Stimulated activated CD4-positive, alpha-beta T cell treated with anti-CD3 and anti-CD28 coated beads, Interleukin-4, amount 100 ng/mL, for 4 hours (primary cell): ENCODE measurements around the gene KLK5.
"Not testable (repeated sequence)": the region's sequence is repeated elsewhere in the genome, so short reads cannot be mapped to it uniquely, and the experiment has no call there.

Experiments used
- DNase-seq, 2 experiments: peaks; one replicate each; pipeline ENCODE4 v3.0.0-alpha.2; 2020

KLK5 gene

DNA sequence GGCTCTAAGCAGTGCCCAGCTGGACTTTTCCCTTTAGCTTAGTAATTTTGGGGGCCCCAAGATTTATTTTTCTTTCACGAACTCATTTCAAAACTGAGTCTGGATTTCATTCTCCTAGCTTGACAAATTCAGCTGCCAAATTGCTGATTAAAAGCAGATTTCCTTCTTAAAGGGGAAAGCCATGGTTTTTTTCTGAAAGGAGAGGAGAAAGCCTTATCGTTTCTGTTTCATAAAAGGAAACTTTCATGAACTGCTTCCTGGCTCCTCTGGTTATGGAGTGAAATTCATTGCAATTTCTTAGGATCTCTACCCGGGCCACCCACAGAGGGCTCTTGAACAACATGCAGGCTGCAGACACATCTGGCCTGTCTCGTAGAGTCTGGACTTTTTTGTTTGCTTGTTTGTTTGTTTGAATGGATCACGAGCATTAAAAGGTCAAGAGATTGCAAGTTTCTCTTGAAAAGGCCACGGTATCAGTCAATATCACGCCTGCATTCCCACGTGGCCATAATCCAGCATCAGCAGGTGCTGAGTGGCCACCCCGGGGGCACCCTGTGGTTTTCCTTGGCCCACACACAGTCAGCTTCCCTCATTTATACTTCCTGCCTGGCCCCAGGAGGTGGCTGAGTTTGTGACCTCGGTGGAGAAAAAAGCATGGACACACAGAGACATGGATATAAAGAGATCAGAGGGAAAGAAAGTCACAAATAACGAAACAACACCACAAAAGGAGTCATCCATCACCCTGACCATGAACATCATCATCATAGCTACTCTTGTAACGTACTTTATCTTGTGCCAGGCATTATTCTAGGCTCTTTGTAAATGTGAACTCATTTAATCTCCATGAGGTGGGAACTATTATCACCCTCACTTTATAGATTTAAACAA is 31.2 kb downstream of the KLK5 start:
- DNase-seq = no peak

DNA sequence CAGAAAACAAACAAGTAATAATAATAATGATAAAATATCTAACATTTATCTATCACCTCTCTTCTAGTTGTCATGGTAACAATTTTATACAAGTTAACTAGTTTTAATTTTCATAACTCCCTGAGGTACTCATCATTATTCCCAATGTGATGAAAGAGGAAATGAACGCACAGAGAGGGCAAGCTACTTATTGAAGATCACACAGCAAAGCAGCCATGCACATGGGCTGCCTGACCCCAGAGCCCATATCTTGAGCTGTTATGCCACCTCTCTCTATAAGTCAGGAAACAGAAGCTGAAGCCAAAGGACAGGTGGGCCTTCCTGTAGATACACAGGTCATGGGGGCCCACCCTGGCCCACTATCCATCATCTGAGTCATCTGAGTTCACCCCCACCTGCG is 36.8 kb downstream of the KLK5 start:
- DNase-seq = no peak

DNA sequence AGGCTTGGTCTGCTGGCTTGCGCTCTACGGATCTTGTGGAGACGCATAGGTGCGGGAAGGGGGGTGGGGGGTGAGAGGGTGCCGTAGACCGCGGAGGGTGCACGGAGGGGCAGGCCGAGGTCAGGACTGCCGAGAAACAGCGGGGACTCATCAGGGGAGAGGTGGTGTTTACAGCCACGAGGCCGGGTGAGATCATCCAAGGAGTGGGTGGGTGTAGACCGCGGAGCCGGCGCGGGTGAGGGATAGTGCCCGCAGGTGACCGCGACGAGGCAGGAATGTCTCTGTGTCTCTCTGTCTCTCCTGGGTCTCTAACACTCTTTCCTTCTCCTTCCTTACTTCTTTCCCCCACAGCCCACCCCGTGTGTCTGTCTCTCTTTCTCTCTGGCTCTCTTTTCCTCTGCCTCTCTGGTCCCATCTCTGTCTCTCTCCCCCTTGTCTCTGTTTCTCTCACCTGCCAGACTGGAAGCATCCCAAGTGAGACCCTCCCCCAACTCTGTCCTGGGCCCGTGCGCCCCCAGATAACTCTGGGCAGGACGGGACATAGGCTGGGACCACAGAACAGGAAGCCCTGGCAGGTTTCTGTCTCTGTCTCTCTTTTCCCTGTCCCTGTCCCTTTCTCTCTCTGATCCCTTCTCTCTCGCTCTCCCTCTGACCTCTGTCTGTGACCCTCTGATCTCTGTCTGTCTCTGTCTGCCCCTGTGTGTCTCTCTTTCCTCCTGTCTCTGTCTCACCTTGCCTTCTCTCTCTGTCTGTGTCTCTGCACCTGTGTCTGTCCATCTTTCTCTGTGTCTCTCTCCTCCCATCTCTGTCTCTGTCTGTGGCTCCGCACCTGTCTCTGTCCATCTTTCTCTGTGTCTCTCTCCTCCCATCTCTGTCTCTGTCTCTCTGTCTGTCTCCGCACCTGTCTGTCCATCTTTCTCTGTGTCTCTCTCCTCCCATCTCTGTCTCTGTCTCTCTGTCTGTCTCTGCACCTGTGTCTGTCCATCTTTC is 39.8 kb downstream of the KLK5 start:
- DNase-seq = no peak

DNA sequence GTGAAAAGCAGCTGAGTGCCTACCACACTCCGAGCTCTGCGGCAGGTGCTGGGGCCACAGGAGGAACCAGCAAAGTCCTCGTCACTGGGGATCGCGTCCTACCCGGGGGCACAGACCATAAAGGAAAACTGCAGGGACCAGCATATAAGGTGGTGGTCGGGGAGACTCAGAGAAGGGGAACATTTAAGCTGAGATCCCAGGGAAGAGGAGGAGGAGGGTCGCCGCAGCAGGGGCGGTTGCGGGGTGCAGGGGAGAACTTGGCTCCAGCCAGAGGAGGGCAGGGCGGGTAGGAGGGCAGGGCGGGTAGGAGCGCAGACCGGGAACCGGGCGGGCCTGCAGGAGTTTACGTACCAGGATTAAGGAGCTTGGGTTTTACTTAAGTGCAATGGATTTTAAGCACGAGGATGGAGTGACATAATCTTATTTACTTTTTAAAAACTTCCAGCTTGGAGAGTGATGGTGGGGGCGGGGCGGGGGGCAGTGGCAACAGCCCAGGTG is 40.7 kb downstream of the KLK5 start:
- no peak for DNase-seq

DNA sequence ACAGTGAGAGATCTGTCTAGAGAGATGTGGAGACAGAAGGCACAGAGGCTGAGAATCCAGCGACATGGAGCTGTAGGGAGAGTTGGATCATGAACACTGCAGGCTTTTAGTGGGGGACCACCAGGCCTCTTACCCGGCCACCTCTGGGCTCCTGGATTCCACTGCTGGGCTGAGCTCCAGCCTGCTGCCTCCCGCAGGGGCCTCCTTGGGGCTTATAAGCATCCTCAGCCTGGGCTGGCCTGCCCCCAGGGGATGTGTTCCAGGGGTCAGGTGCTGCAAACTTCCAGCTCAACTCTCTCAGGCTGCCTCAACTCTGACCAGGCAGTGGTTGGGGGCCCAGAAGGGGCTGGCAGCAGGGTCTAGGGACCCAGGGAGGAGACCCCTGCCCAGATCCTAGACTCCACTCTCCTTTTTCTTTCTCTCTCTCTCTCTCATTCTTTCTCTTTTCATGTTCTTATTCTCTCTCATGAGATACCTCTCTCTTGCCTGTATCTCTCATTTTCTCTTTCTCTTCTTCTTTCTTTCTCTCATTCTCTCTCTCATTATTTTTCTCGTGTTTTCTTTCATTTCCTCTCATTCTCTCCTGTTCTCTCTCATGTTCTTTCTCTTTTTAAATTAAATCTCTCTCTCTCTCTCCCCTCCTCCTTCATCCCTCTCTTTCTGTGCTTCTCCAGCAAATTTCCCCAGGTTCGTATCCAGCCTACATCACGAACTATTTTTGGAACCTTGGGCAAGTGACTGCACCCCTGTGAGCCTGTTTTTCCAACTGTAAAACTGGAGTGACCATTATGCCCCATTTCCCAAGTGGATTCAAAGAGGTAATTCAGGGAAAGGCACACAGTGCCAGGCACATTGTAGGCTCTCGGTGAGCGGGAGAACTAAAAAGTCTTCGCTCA is 41.4 kb downstream of the KLK5 start, which contains the start of gene KLK4:
Gene KLK4 (minus strand): TSS at position 190 of the 896 bp plus-strand sequence. CDS start 657 bp downstream, outside the sequence.
- no peak for DNase-seq

DNA sequence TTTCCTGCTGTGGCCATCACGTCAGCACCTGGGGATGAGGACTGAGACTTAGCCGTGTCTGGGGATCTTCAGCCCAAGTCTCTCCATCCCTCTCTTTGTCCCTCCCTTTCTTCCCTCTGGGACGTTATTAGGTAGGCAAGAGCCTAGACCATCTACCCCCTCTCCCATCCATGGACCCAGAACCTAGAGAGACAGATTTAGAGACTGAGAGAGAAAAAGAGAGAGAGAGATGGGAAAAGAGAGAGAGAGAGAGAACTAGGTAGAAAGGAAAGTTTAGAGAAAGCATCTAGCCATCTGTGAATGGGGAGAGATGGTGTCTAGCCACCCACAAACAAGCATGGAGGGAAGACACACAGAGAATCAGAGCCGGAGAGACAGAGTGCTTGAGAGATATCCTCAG is 42.1 kb downstream of the KLK5 start:
- no peak for DNase-seq

DNA sequence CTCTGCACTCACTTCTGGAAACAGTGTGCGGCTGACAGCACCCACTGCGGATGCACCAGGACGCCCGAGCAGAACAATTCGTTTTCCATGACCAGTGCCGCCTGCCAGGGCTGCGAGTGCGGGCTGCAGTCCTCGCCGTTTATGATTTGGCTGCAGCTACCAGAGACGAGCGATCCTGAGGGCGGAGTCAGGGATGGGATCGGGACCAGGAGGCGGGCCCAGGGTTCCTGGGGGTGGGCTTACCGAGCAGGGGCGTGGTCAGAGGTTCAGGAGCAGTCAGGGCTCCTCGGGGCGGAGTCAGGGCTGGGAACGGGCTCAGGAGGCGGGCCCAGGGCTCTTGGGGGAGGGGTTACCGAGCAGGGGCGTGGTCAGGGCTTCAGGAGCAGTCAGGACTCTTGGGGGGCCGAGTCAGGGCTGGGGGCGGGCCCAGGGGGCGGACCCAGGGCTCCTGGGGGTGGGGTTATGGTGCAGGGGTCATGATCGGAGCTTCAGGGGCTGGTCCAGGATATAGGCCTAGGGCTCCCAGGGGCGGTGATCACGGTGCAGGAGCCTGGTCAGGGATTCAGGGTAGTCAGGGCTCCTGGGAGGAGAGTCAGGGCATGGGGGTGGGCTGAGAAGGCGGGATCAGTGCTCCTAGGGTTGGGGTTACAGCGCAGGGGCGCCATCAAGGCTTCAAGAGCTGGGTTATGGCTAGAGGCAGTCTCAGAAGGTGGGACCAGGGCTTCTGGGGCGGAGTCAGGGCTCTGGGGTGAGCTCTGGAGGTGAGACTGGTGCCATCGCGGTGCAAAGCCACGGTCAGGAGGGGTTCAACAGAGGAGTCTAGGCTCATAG is 43.4 kb downstream of the KLK5 start:
- peak in 1 of 2 experiments; percentile 12 for DNase-seq

DNA sequence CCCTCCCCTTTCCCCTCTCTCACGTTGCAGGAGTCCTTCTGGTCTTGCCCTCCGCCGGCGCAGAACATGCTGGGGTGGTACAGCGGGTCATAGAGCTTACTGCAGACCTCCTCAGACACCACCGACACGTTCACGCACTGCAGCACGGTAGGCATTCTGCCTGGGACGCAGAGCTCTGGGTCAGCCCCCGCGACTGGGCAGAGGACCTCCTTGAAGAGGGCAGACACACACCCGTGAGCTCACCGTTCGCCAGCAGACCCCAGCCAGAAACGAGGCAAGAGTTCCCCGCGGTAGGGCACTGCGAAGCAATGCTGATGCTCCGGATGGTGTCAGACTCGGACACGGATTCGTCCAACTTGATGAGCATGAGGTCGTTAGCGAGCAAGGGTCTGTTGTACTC is 44.5 kb downstream of the KLK5 start:
- no peak for DNase-seq

DNA sequence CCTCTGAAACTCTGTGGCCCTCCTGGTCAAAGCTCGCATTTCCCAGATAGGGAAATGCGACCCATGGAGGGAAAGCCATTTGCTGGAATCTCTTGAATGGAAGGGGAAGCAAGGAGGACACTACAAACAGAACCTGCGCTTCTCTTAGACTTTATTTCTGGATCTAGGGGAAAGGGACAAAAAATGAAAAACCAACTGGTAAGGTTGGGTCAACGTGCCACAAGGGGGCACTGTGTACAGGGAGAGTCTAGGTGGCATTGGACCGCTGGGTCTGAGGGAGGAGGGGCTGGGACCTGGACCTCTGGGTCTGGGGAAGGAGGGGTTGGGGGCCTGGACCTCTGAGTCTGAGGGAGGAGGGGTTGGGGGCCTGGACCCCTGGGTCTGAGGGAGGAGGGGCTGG is 46.6 kb downstream of the KLK5 start:
- peak in 1 of 2 experiments; percentile 27 for DNase-seq

DNA sequence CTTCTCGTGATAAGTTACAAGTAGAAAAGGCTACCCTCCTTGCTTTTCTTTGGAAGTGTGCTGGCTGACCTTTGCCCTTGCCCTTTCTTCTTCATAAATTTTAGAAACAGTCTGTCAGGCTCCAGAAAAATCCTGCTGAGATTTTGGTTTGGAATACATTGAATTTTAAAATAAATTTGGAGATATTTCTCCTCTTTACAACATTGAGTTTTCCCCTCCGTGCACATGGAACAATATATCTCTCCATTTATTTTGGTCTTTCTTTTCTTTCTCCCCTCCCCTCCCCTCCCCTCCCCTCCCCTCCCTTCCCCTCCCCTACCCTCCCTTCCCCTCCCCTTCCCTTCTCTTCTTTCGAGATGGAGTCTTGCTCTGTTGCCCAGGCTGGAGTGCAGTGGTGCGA is 50.2 kb downstream of the KLK5 start:
- DNase-seq = no peak

DNA sequence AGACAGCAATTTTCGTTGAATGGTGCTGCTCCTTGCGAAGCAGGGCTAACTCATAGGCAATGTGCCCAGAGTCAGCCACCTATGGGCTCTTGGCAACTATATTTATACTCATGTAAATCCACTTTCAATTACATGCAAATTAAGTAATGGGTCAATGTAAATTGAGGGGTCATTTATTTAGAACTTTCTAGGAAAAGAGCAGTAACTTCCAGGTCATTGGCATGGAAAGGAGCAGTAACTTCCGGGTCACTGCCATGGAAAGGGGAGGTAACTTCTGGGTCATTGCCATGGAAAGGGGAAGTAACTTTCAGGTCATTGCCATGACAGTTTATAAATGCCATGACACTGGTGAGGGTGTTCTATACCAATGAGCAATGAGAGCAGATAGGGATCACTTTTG is 53.3 kb downstream of the KLK5 start:
- no peak for DNase-seq

DNA sequence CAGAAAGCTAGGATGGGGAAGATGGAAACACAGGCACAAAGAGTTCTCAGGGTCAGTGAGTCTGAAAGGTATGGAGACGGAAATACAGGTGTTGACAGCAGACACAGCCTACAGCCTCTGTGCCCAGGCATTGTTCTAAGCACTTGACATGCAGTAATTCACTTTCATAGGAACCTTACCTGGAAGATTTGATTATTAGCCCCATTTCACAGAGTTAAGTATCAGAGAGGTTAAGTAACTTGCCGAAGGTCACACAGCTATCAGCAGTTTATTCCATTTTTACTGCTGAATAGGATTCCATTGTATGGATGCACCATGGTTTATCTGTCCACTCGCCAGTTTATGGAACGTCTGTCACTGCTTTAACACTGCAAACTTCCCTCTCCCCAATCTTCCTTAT is 54.8 kb downstream of the KLK5 start:
- DNase-seq = no peak

DNA sequence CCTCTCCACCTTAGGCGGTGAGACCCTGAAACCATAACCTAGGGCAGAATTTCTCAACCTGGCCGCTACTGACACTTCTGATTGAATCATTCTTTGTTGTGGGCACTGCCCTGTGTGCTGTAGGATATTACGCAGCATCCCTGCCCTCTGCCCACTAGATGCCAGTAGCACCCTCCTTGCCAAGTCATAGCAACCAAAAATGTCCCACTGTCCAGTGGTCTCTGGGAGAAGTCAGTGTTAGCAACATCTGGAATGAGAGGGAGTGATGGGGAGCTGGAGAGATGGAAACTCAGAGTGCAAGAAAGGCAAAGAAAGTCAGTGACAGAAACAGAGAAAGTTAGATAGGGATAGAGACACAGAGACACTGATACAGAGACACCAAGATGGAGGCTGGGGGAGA is 55.2 kb downstream of the KLK5 start:
- DNase-seq = no peak

DNA sequence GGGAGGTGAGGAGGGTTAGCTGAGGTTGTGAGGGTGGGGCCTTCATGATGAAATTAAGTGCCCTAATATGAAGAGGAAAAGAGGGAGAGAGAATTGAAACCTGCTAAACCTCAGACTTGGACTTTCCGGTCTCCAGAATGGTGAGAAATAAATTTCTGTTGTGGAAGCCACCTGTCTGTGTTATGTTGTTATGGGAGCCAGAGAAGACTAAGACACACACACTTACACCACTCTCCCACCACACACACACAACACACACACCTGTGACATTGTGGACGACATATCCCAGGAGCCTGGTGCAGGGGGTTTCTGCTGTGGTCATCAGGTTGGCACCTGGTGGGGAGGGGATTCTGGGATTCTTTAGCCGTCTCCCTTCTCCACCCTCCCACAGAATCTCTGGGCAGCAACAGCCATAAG is 55.6 kb downstream of the KLK5 start:
- no peak for DNase-seq

DNA sequence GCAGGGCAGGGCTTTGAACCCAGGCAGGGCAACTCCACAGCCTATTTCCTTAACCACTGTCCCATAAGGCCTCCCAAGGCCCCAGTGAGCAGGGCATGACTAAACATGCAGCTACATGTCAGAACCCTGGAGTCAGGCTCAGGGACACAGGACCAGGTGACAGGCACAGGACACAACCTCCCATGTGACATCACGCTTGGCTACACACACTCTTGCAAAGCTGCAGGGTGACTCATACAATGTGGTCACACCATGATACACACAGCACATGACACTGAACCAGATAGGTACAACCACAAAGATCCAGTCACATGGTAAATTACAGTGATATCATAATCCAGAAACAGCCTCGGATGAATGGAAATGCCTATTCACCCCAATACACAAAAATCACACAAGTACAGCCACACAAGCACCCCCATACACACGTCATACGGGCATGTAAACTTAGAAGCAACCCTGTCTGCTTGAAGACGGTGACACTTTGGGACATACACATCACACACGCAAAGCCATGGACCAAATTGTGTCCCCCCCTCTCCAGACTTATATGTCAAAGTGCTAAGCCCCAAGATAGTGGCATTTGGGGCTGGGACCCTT is 56.1 kb downstream of the KLK5 start:
- no peak for DNase-seq

DNA sequence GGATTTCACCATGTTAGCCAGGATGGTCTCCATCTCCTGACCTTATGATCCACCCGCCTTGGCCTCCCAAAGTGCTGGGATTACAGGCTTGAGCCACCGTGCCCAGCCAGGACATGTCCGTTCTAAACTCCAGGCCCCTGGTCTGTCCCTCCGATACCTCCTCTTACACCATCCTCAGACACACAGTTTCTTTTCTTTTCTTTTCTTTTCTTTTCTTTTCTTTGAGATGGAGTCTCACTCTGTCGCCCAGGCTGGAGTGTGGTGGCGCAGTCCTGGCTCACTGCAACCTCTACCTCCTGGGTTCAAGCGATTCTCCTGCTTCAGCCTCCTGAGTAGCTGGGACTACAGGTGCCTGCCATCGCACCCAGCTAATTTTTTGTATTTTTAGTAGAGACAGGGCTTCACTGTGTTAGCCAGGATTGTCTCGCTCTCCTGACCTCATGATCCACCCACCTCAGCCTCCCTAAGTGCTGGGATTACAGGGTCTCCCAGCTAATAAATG is 56.7 kb downstream of the KLK5 start:
- not testable (repeated sequence) for DNase-seq

DNA sequence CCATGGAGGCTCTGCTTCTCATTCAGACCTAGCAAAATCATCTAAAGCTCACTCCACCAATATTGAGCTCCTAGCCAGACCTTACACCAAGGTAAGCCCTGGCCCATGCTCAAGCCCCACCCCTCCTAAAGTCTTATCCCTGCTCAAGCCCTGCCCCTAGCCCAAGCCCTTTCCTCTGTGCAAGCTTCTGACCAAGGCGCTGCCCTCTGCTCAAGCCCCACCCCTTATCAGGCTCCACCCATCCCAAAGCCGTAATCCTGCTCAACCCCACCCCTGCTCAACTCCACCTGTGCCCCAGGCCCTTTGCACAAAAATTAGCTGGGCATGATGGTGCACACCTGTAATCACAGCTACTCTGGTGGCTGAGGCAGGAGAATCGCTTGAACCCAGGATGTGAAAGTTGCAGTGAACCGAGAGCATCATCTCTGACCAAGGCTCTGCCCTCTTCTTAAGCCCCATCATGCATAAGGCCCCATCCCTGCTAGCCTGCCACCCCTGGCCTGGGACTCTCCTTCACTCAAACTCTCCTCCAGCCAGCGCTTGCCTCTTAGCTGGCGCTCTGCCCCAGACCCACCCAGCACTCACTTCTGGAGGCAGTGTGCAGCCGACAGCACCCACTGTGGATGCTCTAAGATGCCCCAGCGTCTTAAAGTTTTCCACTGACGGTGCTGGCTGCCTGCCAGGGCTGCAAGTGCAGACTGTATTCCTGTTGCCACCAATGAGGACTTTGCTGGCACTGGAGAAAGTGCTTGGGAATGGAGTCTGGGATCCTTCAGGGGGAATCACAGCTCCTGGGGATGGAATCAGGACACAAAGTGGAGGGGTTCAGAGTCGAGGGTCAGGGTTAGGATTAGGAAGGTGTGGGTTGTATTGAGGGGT is 58.1 kb downstream of the KLK5 start:
- DNase-seq = no peak
